Measurements from ENCODE around the gene MMP11. TPM values are rescaled to one million over a fixed set of nuclear protein-coding genes. Genes with fewer than 3 reads are reported as not detected.

Gene MMP11
- total RNA-seq, 2 donors from 2014 or later = 0.76 to 1.2 TPM

DNA sequence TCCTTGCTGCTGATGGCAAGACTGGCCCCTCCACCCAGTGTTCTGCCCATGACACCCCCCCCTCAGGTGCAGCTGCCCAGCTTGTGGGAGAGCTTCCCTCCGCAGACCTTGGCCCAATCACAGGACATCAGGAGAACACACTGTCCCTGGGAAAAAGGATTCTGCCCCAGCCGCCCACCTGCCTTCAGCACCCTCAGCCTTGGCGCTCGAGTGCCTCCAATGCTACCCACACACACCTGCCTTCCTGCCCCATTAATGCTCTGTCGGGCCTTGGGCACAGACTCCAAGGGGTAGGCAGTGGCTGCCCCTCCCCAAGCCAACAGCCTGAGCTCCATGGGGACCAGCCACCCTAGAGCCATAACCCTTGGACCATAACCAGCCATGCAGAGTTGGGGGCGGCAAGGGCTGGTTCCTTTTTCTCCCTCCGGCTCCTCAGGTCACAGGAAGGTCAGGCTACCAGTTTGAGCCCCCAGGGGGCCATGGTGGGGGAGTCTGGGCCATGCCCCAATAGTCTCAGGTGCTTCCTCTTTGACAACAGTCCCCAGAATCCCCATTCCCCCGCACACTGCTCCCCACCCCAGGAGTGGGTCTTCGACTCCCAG is 20.5 kb upstream of the MMP11 start:
- peaks cover 11% of the 10 kb centered on the region for H3K4me1 Mint-ChIP-seq
- H3K4me3 Mint-ChIP-seq = peak overlapping the region; percentile 80
- H3K27ac Mint-ChIP-seq = no peak overlapping the region
- H3K36me3 Mint-ChIP-seq (ENCODE audit: low read depth) = peaks cover 2% of the 10 kb centered on the region
- no peaks in the 10 kb centered on the region for H3K9me3 ChIP-seq (ENCODE audit: control insufficient read depth, low read length, poor library complexity, severe bottlenecking)
- peak; percentile 20 for ATAC-seq
- H3K27me3 Mint-ChIP-seq = no peaks in the 10 kb centered on the region
- no peak for DNase-seq

DNA sequence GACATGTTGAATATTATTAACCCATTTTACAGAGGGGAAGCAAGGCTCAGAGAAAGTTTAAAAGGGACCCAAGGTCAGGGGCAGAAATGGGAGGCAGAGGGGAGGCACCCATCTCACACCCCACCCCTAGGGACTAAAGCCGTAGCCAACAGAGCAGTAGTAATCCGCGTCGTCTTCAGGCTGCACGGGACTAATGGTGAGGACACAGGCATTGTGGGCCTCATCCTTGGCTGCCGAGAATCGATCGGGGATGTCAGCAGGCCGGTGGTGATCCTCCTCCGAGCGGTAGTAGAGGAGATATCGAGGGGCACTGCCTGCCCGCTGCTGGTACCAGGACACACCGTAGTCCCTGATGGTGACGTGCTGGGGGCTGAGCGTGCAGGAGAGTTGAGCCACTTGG is 19.9 kb upstream of the MMP11 start:
- H3K9me3 ChIP-seq (ENCODE audit: control insufficient read depth, low read length, poor library complexity, severe bottlenecking) = no peaks in the 10 kb centered on the region
- H3K36me3 Mint-ChIP-seq (ENCODE audit: low read depth) = peaks cover 2% of the 10 kb centered on the region
- no peak for ATAC-seq
- H3K4me3 Mint-ChIP-seq = peak overlapping the region; percentile 80
- no peak for DNase-seq
- no peaks in the 10 kb centered on the region for H3K27me3 Mint-ChIP-seq
- no peak overlapping the region for H3K27ac Mint-ChIP-seq
- peaks cover 11% of the 10 kb centered on the region for H3K4me1 Mint-ChIP-seq

DNA sequence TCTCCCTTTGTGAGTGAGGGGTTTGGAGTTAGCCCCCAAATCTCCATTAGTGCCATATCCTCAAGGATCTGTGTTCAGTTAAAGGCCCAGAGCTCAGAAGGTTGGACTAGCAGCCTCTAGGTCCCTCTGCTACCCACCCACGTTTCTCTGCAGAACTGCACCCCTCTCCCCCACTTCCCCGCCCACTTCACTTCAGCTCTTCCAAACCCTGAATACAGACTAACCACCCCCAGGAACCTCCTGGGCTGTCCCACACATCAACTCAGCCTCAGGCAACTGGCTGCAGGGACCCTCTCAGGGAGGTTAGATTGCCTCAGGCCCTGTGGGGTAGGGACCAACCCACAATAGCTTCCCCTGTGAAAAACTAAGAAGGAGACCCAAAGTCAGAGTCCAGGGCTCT is 19.3 kb upstream of the MMP11 start:
- Mint-ChIP-seq H3K4me3 (no peak overlapping the region), H3K27me3 (no peaks in the 10 kb centered on the region), H3K4me1 (peaks cover 11% of the 10 kb centered on the region), H3K36me3 (ENCODE audit: low read depth) (peaks cover 2% of the 10 kb centered on the region), H3K27ac (no peak overlapping the region)
- DNase-seq = no peak
- no peaks in the 10 kb centered on the region for H3K9me3 ChIP-seq (ENCODE audit: control insufficient read depth, low read length, poor library complexity, severe bottlenecking)
- ATAC-seq = no peak

DNA sequence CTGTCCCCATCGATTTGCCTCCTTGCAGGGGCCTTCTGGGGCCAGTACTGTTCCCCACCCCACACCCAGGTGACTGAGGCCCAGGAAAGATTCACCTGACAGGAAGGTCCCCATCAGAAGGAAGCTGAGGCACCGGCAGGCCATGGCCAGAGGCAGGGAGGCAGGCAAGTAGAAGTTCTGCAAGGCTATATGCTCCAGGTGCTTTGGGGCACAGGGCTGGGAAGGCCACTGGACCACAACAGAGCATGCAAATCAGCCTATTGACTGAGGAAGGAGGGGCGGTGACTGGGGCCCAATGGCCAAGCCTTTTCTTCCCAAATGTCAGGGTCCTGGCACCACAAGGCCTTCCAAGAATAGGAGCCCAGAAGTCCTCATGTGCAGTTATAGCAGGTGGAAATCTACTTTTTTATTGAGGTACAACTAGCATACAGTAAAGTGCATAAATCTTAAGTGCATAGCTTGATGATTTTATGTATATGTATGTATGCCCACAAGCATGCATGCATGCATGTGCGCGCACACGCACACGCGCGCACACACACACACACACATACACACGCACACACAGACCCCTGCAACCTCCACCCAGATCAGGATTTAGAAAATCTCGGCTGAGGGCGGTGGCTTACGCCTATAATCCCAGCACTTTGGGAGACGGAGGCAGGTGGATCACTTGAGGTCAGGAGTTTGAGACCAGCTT is 18.3 kb upstream of the MMP11 start, which contains the start of gene VPREB3:
VPREB3 (minus strand) TSS at position 206 of the 700 bp plus-strand sequence; CDS start at position 144, 62 bp downstream.
- H3K4me1 Mint-ChIP-seq = peaks cover 11% of the 10 kb centered on the region
- peaks cover 2% of the 10 kb centered on the region for H3K36me3 Mint-ChIP-seq (ENCODE audit: low read depth)
- no peak for ATAC-seq
- no peaks in the 10 kb centered on the region for H3K27me3 Mint-ChIP-seq
- H3K4me3 Mint-ChIP-seq = no peak within 1 kb of the TSS
- H3K27ac Mint-ChIP-seq = no peak within 1 kb of the TSS
- no peaks in the 10 kb centered on the region for H3K9me3 ChIP-seq (ENCODE audit: control insufficient read depth, low read length, poor library complexity, severe bottlenecking)
- DNase-seq = no peak

DNA sequence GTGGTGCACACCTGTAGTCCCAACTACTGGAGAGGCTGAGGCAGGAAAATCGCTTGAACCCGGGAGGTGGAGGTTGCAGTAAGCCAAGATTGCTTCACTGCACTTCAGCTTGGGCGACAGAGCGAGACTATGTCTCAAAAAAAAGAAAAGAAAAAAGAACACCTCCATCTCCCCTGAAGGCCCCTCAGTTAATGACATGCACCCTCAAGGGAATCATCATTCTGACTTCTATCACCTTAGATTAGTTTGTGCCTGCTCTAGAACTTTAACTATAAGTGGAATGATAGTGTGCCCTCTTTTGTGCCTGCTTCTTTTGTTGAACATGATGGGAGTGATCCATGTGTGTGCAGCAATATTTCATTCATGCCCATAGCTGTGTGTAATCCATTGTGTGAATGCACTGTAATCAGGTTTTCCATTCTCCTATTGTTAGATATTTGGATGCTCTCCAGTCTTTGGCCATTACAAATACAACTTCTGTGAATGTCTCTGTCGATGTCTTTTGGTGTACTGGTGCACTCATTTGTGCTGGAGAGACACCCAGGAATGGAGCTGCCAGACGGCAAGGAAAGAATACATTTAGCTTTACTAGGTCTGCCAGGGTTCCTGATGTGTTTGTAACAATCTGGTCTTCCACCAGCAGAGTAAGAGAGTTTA is 17.5 kb upstream of the MMP11 start:
- Mint-ChIP-seq H3K4me3 (no peak overlapping the region), H3K36me3 (ENCODE audit: low read depth) (no peaks in the 10 kb centered on the region), H3K4me1 (peaks cover 6% of the 10 kb centered on the region), H3K27ac (no peak overlapping the region), H3K27me3 (no peaks in the 10 kb centered on the region)
- no peaks in the 10 kb centered on the region for H3K9me3 ChIP-seq (ENCODE audit: control insufficient read depth, low read length, poor library complexity, severe bottlenecking)
- ATAC-seq = no peak
- DNase-seq = no peak

DNA sequence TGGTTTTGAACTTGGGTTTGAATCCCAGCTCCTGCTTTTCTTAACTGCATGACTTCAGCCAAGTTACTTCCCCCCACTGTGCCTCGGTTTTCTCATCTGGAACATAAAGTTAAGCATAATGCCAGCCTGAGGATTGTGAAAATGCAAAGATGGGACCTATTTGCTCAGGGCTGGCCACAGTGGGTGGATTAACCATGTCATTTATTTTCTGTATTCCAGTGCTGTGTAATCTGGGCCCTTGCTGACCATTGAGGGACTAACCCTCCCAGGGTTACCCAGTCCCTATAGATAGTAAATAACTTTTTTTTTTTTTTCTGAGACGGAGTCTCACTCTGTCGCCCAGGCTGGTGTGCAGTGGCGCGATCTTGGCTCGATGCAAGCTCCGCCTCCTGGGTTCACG is 16.9 kb upstream of the MMP11 start:
- no peak overlapping the region for H3K27ac Mint-ChIP-seq
- no peaks in the 10 kb centered on the region for H3K9me3 ChIP-seq (ENCODE audit: control insufficient read depth, low read length, poor library complexity, severe bottlenecking)
- no peak for DNase-seq
- no peak for ATAC-seq
- H3K4me3 Mint-ChIP-seq = no peak overlapping the region
- no peaks in the 10 kb centered on the region for H3K27me3 Mint-ChIP-seq
- H3K36me3 Mint-ChIP-seq (ENCODE audit: low read depth) = peaks cover under 1% of the 10 kb centered on the region
- peaks cover 7% of the 10 kb centered on the region for H3K4me1 Mint-ChIP-seq

DNA sequence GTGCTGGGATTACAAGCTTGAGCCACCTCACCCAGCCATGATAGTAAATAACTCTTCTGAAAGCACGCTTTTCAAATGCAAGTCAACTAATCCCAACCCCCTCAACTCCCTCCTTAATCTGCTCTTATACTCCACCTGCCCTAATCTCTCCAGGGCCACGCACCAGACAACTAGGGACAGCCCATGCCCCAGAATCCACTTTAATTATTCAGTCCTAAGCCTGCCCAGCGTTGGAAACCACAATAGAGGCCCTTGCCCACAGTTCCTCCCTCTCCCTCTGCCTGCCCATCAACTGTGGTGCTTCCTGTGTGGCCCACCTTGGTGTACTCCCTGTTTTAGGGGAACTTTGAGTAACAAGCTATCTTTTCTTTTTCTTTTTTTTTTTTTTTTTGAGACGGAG is 15.8 kb upstream of the MMP11 start:
- no peak overlapping the region for H3K4me3 Mint-ChIP-seq
- H3K36me3 Mint-ChIP-seq (ENCODE audit: low read depth) = peaks cover 2% of the 10 kb centered on the region
- no peaks in the 10 kb centered on the region for H3K9me3 ChIP-seq (ENCODE audit: control insufficient read depth, low read length, poor library complexity, severe bottlenecking)
- ATAC-seq = no peak
- H3K27ac Mint-ChIP-seq = no peak overlapping the region
- DNase-seq = no peak
- H3K27me3 Mint-ChIP-seq = no peaks in the 10 kb centered on the region
- peaks cover 9% of the 10 kb centered on the region for H3K4me1 Mint-ChIP-seq

DNA sequence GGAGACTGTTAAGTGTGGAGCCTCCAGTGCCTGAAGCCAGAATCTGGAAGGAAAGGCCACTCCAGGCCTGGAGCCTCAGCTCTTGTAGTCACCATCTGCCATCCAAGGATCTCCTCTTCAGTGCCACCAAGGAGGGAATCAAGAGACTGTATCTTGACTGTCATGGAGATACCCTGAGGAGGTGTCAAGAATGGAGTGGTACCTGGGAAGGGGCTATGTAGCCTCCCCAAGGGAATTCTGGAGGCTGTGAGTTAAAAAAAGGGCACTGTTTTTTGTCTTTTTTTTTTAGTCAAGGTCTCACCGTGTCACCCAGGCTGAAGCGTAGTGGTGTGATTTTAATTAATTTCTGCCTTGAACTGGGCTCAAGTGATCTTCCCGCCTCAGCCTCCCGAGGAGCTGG is 13.1 kb upstream of the MMP11 start:
- no peak overlapping the region for H3K27ac Mint-ChIP-seq
- no peaks in the 10 kb centered on the region for H3K9me3 ChIP-seq (ENCODE audit: control insufficient read depth, low read length, poor library complexity, severe bottlenecking)
- H3K4me1 Mint-ChIP-seq = peaks cover 22% of the 10 kb centered on the region
- no peak overlapping the region for H3K4me3 Mint-ChIP-seq
- H3K27me3 Mint-ChIP-seq = no peaks in the 10 kb centered on the region
- no peak for ATAC-seq
- DNase-seq = no peak
- peaks cover 2% of the 10 kb centered on the region for H3K36me3 Mint-ChIP-seq (ENCODE audit: low read depth)

DNA sequence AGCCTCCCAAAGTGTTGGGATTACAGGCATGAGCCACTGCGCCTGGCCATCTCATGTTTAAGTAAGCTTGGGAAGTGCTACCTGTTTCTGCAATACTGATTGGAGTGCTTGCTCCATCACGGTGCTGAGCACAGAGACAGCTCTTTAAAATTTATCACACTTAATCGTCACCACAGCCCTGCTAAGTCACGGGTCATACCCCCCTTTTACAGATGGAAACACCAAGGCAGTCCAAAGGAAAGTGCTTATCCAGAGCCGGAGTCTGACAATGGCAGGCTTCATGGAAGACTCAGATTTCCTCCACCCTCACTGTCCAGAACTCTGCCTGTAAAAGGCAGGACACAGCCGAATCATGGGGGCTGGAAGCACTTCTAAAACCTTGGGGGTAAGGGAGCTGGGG is 12.6 kb upstream of the MMP11 start:
- H3K36me3 Mint-ChIP-seq (ENCODE audit: low read depth) = peaks cover 2% of the 10 kb centered on the region
- H3K4me1 Mint-ChIP-seq = peaks cover 22% of the 10 kb centered on the region
- no peak overlapping the region for H3K27ac Mint-ChIP-seq
- DNase-seq (no peak), ATAC-seq (no peak)
- no peaks in the 10 kb centered on the region for H3K9me3 ChIP-seq (ENCODE audit: control insufficient read depth, low read length, poor library complexity, severe bottlenecking)
- H3K27me3 Mint-ChIP-seq = no peaks in the 10 kb centered on the region
- no peak overlapping the region for H3K4me3 Mint-ChIP-seq

DNA sequence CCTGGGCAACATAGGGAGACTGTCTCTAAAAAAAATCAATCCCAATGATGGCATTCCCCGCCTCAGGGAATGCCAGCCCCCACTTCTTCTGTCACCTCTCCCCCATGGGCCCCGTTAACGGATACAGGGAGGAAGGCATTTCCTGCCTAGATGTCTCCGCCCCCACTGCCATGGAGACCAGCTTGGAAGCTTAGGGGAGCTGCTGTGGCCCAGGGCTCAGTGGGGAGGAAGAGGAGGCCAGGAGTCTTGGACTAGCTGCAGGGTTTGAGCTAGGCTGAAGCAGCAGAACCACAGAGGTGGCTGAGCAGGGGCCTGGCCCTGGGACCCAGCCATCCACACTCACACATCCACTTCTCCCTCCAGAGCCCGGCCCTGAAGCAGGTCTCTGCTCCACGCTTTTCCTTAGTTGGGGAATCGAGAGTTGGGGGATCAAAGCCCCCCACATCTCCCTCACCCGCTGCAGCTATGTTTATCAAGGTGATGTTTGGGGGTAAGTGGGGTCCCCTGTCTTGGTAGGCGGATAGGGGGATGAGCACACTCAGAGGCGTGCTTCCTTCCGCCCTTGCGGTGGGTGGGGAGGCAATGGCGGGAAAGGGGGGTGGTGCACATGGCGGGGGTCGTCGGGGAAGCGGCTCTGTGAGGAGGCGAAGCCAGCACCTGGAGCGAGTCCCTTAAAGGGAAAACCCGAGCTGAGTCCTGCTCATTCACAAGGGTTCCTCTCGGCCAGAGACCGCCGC is 9.6 kb upstream of the MMP11 start, which contains the start of gene C22orf15:
C22orf15 (plus strand) TSS at position 149 of the 737 bp plus-strand sequence; CDS start at position 466, 317 bp downstream.
- H3K4me1 Mint-ChIP-seq = peaks cover 26% of the 10 kb centered on the region
- no peak within 1 kb of the TSS for H3K27ac Mint-ChIP-seq
- H3K27me3 Mint-ChIP-seq = no peaks in the 10 kb centered on the region
- no peak for ATAC-seq
- peak within 1 kb of the TSS; percentile 59 for H3K4me3 Mint-ChIP-seq
- H3K36me3 Mint-ChIP-seq (ENCODE audit: low read depth) = peaks cover 2% of the 10 kb centered on the region
- no peak for DNase-seq
- H3K9me3 ChIP-seq (ENCODE audit: control insufficient read depth, low read length, poor library complexity, severe bottlenecking) = no peaks in the 10 kb centered on the region

DNA sequence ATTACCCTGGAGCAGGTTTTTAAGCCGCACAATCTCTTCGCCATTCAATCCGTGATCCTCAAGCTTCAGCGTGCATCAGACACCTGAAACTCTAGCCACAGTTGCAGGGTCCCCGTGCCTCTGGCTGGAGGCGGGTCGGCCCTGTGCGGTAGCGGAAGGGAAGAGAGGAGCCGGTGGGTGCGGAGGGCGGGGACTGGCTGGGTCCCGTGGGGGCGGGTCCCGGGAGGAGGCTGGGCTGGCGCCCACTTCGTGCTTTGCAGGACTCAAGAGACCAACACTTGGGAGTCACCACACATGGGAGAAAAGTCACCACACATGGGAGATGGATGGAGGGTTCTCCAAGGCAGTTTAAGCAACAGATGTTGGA is 9.1 kb upstream of the MMP11 start:
- peak; percentile 49 for ATAC-seq
- H3K4me1 Mint-ChIP-seq = peaks cover 26% of the 10 kb centered on the region
- peak in 1 of 3 donors; percentile 40 for DNase-seq
- H3K36me3 Mint-ChIP-seq (ENCODE audit: low read depth) = peaks cover 2% of the 10 kb centered on the region
- no peaks in the 10 kb centered on the region for H3K9me3 ChIP-seq (ENCODE audit: control insufficient read depth, low read length, poor library complexity, severe bottlenecking)
- peak overlapping the region; percentile 59 for H3K4me3 Mint-ChIP-seq
- no peaks in the 10 kb centered on the region for H3K27me3 Mint-ChIP-seq
- H3K27ac Mint-ChIP-seq = no peak overlapping the region

DNA sequence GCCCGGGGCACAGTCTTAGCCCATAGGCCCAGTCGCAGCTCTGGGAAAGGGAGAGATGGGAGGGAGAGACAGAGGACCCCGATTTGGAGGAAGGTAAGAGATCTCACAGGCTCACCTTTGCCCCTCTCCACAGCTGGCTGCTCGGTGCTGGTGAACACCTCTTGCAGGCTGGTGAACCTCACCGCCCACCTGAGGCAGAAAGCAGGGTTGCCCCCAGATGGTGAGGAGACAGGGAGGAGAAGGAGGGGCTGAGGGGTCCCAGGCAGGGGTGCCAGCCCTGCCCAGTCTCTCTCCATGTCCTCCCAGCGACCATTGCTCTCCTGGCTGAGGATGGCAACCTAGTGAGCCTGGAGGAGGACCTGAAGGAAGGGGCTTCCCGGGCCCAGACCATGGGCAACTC is 8.7 kb upstream of the MMP11 start:
- no peak for ATAC-seq
- DNase-seq = no peak
- H3K27ac Mint-ChIP-seq = no peak overlapping the region
- peaks cover 26% of the 10 kb centered on the region for H3K4me1 Mint-ChIP-seq
- H3K36me3 Mint-ChIP-seq (ENCODE audit: low read depth) = peaks cover 2% of the 10 kb centered on the region
- H3K27me3 Mint-ChIP-seq = no peaks in the 10 kb centered on the region
- H3K4me3 Mint-ChIP-seq = peak overlapping the region; percentile 59
- H3K9me3 ChIP-seq (ENCODE audit: control insufficient read depth, low read length, poor library complexity, severe bottlenecking) = no peaks in the 10 kb centered on the region

Data from T-helper 17 cell (primary cell).